OCI-LY3 (cell line): ENCODE results near the gene SERGEF.

Experiments
- H2AFZ ChIP-seq: fragments of 200-600, 300-600 bp; shearing (Covaris generic); 2 replicates; pipeline ENCODE4 v1.6.0; 2014; ENCODE audit warnings: antibody characterized with exemption, low read depth, low read length
- H3K27ac ChIP-seq: fragments of 200-600, 300-600 bp; sonication (generic); 2 replicates; pipeline ENCODE4 v1.5.1; 2014; ENCODE audit warnings: mild to moderate bottlenecking, low read length, moderate library complexity, mixed read lengths
- H3K27me3 ChIP-seq: fragments of 200-600, 300-600 bp; sonication (generic); 2 replicates; pipeline ENCODE4 v1.6.1; 2014; ENCODE audit warnings: low read depth, low read length, mixed read lengths
- H3K36me3 ChIP-seq: fragments of 200-600, 300-600 bp; sonication (generic); replicated peaks from 2 replicates; pipeline ENCODE3; 2014; ENCODE audit warnings: low read depth, low read length, mixed read lengths
- H3K4me1 ChIP-seq: fragments of 300-600, 200-600 bp; sonication (generic); 2 replicates; pipeline ENCODE4 v1.6.1; 2014; ENCODE audit warnings: low read length, mixed read lengths
- H3K4me2 ChIP-seq: fragments of 200-600, 300-600 bp; sonication (generic); 2 replicates; pipeline ENCODE4 v1.6.1; 2014; ENCODE audit warnings: low read length, mixed read lengths
- H3K4me3 ChIP-seq: fragments of 300-600, 200-600 bp; sonication (generic); 2 replicates; pipeline ENCODE4 v1.5.1; 2014; ENCODE audit warnings: antibody characterized with exemption, mild to moderate bottlenecking, low read length, moderate library complexity
- H3K79me2 ChIP-seq: fragments of 300-600, 200-600 bp; shearing (Covaris generic); 2 replicates; pipeline ENCODE4 v1.6.1; 2014; ENCODE audit warnings: mild to moderate bottlenecking, low read length, mixed read lengths
- H3K9ac ChIP-seq: fragments of 300-600, 200-600 bp; shearing (Covaris generic); 2 replicates; pipeline ENCODE4 v1.6.0; 2014; ENCODE audit warnings: mild to moderate bottlenecking, low read length, moderate library complexity
- H3K9me3 ChIP-seq: fragments of 200-600, 300-600 bp; shearing (Covaris generic); 2 replicates; pipeline ENCODE4 v1.6.1; 2014; ENCODE audit warnings: low read length, mixed read lengths; ENCODE audit not compliant: insufficient read depth
- H4K20me1 ChIP-seq: fragments of 200-600, 300-600 bp; sonication (generic); 2 replicates; pipeline ENCODE4 v1.6.1; 2016; ENCODE audit warnings: low read length, mixed read lengths; ENCODE audit not compliant: insufficient read depth
- CTCF ChIP-seq: fragments of 200-600, 300-600 bp; sonication (generic); IDR thresholded peaks from 2 replicates; pipeline ENCODE4 v1.5.1; 2014; ENCODE audit warnings: antibody characterized with exemption, low read length, low read depth
- EZH2phosphoT487 ChIP-seq: fragments of 200-600 bp; shearing (Covaris generic); IDR thresholded peaks from 2 replicates; pipeline ENCODE4 v1.6.1; 2018; ENCODE audit warnings: antibody characterized with exemption, mixed run types, low read depth

The SERGEF gene

GRCh38 chr11:17992916-17993315, 19.9 kb downstream of the SERGEF start:
- no peak overlapping the region for H3K4me2 ChIP-seq
- H3K27ac ChIP-seq: no peak overlapping the region
- H3K4me1 ChIP-seq: no peaks in the 10 kb centered on the region
- TF ChIP-seq CTCF (no peak), EZH2phosphoT487 (no peak)
- no peaks in the 10 kb centered on the region for H3K27me3 ChIP-seq
- H4K20me1 ChIP-seq: peaks cover 4% of the 10 kb centered on the region; the same call in 1 of the 2 replicates
- H3K79me2 ChIP-seq: no peaks in the 10 kb centered on the region
- no peak overlapping the region for H3K9ac ChIP-seq
- no peaks in the 10 kb centered on the region for H3K9me3 ChIP-seq
- no peak overlapping the region for H3K4me3 ChIP-seq
- no peak overlapping the region for H2AFZ ChIP-seq
- H3K36me3 ChIP-seq: peaks cover 17% of the 10 kb centered on the region

GRCh38 chr11:17991783-17992433, 20.9 kb downstream of the SERGEF start:
- Histone ChIP-seq H3K9ac (no peak overlapping the region), H3K4me2 (no peak overlapping the region), H3K4me1 (no peaks in the 10 kb centered on the region), H3K27ac (no peak overlapping the region), H4K20me1 (peaks cover 4% of the 10 kb centered on the region; the same call in 1 of the 2 replicates), H2AFZ (no peak overlapping the region), H3K4me3 (no peak overlapping the region), H3K79me2 (no peaks in the 10 kb centered on the region), H3K9me3 (no peaks in the 10 kb centered on the region), H3K27me3 (no peaks in the 10 kb centered on the region), H3K36me3 (peaks cover 24% of the 10 kb centered on the region)
- no peak for TF ChIP-seq EZH2phosphoT487
- peak; percentile 88 for TF ChIP-seq CTCF

- Histone ChIP-seq H3K9me3 (no peaks in the 10 kb centered on the region), H3K27ac (no peak overlapping the region), H3K27me3 (no peaks in the 10 kb centered on the region), H3K79me2 (no peaks in the 10 kb centered on the region), H3K36me3 (peaks cover 41% of the 10 kb centered on the region), H3K9ac (no peak overlapping the region), H3K4me3 (no peak overlapping the region), H2AFZ (no peak overlapping the region), H3K4me1 (no peaks in the 10 kb centered on the region), H4K20me1 (peaks cover 4% of the 10 kb centered on the region; the same call in 1 of the 2 replicates), H3K4me2 (no peak overlapping the region)
- TF ChIP-seq EZH2phosphoT487 (no peak), CTCF (no peak)
Observed at GRCh38 chr11:17989306-17989705, 23.5 kb downstream of the SERGEF start.

- H3K79me2 ChIP-seq: no peaks in the 10 kb centered on the region
- H3K9me3 ChIP-seq: no peaks in the 10 kb centered on the region
- H3K27me3 ChIP-seq: no peaks in the 10 kb centered on the region
- H3K27ac ChIP-seq: no peak overlapping the region
- no peaks in the 10 kb centered on the region for H3K4me1 ChIP-seq
- H3K9ac ChIP-seq: no peak overlapping the region
- peaks cover 39% of the 10 kb centered on the region for H3K36me3 ChIP-seq
- H3K4me2 ChIP-seq: no peak overlapping the region
- peaks cover 3% of the 10 kb centered on the region; the same call in 1 of the 2 replicates for H4K20me1 ChIP-seq
- no peak overlapping the region for H2AFZ ChIP-seq
- H3K4me3 ChIP-seq: no peak overlapping the region
- TF ChIP-seq CTCF: no peak
- no peak for TF ChIP-seq EZH2phosphoT487
Observed at GRCh38 chr11:17988465-17988864, 24.4 kb downstream of the SERGEF start.
